Liver (tissue), 9 donors: ENCODE results near the gene CCDC187. TPM values are rescaled to one million over a fixed set of nuclear protein-coding genes. Genes with fewer than 3 reads are reported as not detected.

ENCODE experiments used
- DNase-seq: peaks from one replicate; pipeline ENCODE4 v3.0.0-alpha.2; 2017; ENCODE audit warnings: low spot score
- H3K27ac ChIP-seq, 2 donors: one replicate each; pipeline ENCODE4 v1.7.0; 2013; ENCODE audit warnings: inconsistent platforms in 2 of 2, low read length in 2 of 2, control low read depth in 1 of 2, low read depth in 1 of 2, mild to moderate bottlenecking in 1 of 2
- H3K27me3 ChIP-seq, 4 donors: one replicate each; pipeline versions ENCODE4 v1.6.1 to v1.7.0; 2013; ENCODE audit warnings: low read length in 3 of 4, inconsistent platforms in 1 of 4, mild to moderate bottlenecking in 1 of 4, moderate library complexity in 1 of 4; ENCODE audit not compliant: control insufficient read depth in 4 of 4, insufficient read depth in 4 of 4
- H3K36me3 ChIP-seq, 4 donors: one replicate each; pipeline versions ENCODE4 v1.6.1 to v1.7.0; 2013; ENCODE audit warnings: low read length in 3 of 4, mild to moderate bottlenecking in 3 of 4, low read depth in 1 of 4, moderate library complexity in 1 of 4; ENCODE audit not compliant: control insufficient read depth in 4 of 4, insufficient read depth in 3 of 4
- H3K4me1 ChIP-seq, 4 donors: one replicate each; pipeline versions ENCODE4 v1.6.1 to v1.7.0; 2013; ENCODE audit warnings: low read length in 3 of 4, mild to moderate bottlenecking in 3 of 4, moderate library complexity in 1 of 4; ENCODE audit not compliant: control insufficient read depth in 4 of 4, insufficient read depth in 4 of 4
- H3K4me3 ChIP-seq, 3 donors: one replicate each; pipeline versions ENCODE4 v1.6.1 to v1.7.0; 2013; ENCODE audit warnings: low read length in 3 of 3, control low read depth in 1 of 3, low read depth in 1 of 3, mild to moderate bottlenecking in 1 of 3
- H3K9ac ChIP-seq, 2 donors: one replicate each; pipeline ENCODE4 v1.7.0; 2013; ENCODE audit warnings: low read length in 2 of 2, mild to moderate bottlenecking in 2 of 2, moderate library complexity in 2 of 2, control low read depth in 1 of 2, low read depth in 1 of 2
- H3K9me3 ChIP-seq, 4 donors: one replicate each; pipeline versions ENCODE4 v1.6.1 to v1.7.0; 2013; ENCODE audit warnings: low read length in 3 of 4; ENCODE audit not compliant: control insufficient read depth in 4 of 4
- EGR1 ChIP-seq, 2 donors: IDR thresholded peaks; 2 replicates each; pipeline ENCODE4 v1.6.1; 2016 to 2018; ENCODE audit warnings: antibody characterized with exemption in 2 of 2, low read depth in 2 of 2
- FOXA1 ChIP-seq: IDR thresholded peaks from 2 replicates; pipeline ENCODE4 v1.6.1; 2016; ENCODE audit warnings: antibody characterized with exemption
- FOXA2 ChIP-seq: IDR thresholded peaks from 2 replicates; pipeline ENCODE4 v1.6.1; 2016; ENCODE audit warnings: antibody characterized with exemption
- GABPA ChIP-seq, 2 donors: IDR thresholded peaks in 1 of 2; conservative IDR thresholded peaks in 1 of 2; 2 replicates each; pipeline ENCODE4 v1.6.1; 2016; ENCODE audit warnings: antibody characterized with exemption in 2 of 2, mild to moderate bottlenecking in 1 of 2, moderate library complexity in 1 of 2
- HNF4A ChIP-seq, 2 donors: conservative IDR thresholded peaks; 2 replicates each; pipeline ENCODE4 v1.6.1; 2016; ENCODE audit warnings: antibody characterized with exemption in 2 of 2, mild to moderate bottlenecking in 2 of 2
- JUND ChIP-seq, 2 donors: IDR thresholded peaks; 2 replicates each; pipeline ENCODE4 v1.6.1; 2016; ENCODE audit warnings: antibody characterized with exemption in 2 of 2
- RAD21 ChIP-seq, 2 donors: IDR thresholded peaks; 2 replicates each; pipeline ENCODE4 v1.6.1; 2016; ENCODE audit warnings: antibody characterized with exemption in 2 of 2, mild to moderate bottlenecking in 2 of 2
- RXRA ChIP-seq, 2 donors: IDR thresholded peaks; 2 replicates each; pipeline ENCODE4 v1.6.1; 2017 to 2018; ENCODE audit warnings: antibody characterized with exemption in 2 of 2, mild to moderate bottlenecking in 1 of 2
- SP1 ChIP-seq: IDR thresholded peaks from 2 replicates; pipeline ENCODE4 v1.6.1; 2018; ENCODE audit warnings: antibody characterized with exemption, mild to moderate bottlenecking
- TAF1 ChIP-seq: conservative IDR thresholded peaks from 2 replicates; pipeline ENCODE4 v1.6.1; 2016; ENCODE audit warnings: antibody characterized with exemption, mild to moderate bottlenecking
- WGBS: extraction: QIAGEN DNeasy Blood & Tissue Kit; methylation state at CpG from one replicate; pipeline ENCODE4 v1.1.7; 2013; 5-methylcytosine and 5-hydroxymethylcytosine counted together
- polyA plus RNA-seq, 2 donors: library from polyadenylated mRNA; stranded (reverse) in 1 of 2; unstranded in 1 of 2; fragments of 200-250 nt in 1 of 2; fragments of >200 nt in 1 of 2; fragmentation: Nextera tagmentation in 1 of 2; extraction: Ambion mirVana in 1 of 2; gene quantifications; one replicate each; pipeline versions ENCODE4 v1.2.1 to v1.2.3, GENCODE V29; 2013 to 2015
- total RNA-seq, 2 donors: library from RNA; depleted of rRNA; stranded (reverse); fragments of >200 nt; gene quantifications; one replicate each; pipeline ENCODE4 v1.2.3, GENCODE V29; 2014
- TF ChIP-seq, protein P1 (sequence below): IDR thresholded peaks from 2 replicates; pipeline ENCODE4 v1.6.1; 2016; ENCODE audit warnings: antibody characterized with exemption
- TF ChIP-seq, protein P2 (sequence below): IDR thresholded peaks from 2 replicates; pipeline ENCODE4 v1.6.1; 2016; ENCODE audit warnings: antibody characterized with exemption, mild to moderate bottlenecking
- TF ChIP-seq, protein P3 (sequence below): IDR thresholded peaks from 2 replicates; pipeline ENCODE4 v1.6.1; 2016; ENCODE audit warnings: antibody characterized with exemption
- donor health status: healthy.
- donor health status: healthy.
- donor health status: healthy.
- donor health status: healthy.
- donor health status: healthy.

CCDC187 gene
- total and polyA plus RNA-seq, 4 donors: 0.05 TPM; not detected in 3

DNA sequence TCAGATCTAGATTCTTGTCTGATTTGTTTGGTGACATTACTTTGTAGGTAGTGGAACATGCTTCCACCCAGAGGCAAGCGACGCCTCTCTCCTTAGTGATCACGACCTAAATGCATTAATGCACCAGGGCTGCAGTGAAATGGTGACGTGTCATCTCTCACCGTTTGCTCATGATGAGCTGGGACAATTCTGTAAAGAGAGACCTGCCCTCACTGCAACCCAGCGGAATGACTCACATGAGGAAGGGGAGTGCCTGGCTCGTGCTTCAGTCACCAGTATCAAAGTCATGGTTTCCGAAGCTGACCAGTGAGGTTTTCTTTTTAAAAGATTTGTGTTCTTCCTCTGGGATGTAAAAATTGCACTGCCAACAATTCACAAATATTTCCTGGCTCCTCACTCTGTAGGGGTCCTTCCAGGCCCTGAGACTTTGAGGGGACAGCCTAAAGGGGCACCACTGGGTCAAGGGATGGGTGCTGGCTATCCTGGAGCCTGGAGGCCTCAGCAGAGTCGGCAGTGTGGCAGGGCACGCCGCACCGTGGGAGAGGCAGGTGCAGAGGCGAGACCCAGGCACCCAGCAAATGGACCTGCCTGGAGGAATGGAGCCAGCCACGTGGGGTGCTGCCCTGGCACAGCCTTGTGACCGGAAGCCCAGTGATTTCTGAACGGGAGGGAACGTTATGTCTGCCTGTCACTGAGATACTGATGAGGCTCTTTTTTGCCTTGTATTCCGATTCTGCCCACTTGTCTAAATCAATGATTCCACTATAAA lies 75.6 kb downstream of the CCDC187 start:
- WGBS: 89% methylated on average over 18 of the region's 18 CpGs
- peaks cover 0 to 5% (median 3%) of the 10 kb centered on the region in 4 donors for H3K36me3 ChIP-seq
- H3K27me3 ChIP-seq: no peaks in the 10 kb centered on the region
- TF ChIP-seq, protein P1, sequence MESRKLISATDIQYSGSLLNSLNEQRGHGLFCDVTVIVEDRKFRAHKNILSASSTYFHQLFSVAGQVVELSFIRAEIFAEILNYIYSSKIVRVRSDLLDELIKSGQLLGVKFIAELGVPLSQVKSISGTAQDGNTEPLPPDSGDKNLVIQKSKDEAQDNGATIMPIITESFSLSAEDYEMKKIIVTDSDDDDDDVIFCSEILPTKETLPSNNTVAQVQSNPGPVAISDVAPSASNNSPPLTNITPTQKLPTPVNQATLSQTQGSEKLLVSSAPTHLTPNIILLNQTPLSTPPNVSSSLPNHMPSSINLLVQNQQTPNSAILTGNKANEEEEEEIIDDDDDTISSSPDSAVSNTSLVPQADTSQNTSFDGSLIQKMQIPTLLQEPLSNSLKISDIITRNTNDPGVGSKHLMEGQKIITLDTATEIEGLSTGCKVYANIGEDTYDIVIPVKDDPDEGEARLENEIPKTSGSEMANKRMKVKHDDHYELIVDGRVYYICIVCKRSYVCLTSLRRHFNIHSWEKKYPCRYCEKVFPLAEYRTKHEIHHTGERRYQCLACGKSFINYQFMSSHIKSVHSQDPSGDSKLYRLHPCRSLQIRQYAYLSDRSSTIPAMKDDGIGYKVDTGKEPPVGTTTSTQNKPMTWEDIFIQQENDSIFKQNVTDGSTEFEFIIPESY: no peak
- TF ChIP-seq EGR1 (IDR thresholded peaks at IDR 0.05; ENCODE audit: low read depth in 2 of 2): no peak
- TF ChIP-seq FOXA2: no peak
- TF ChIP-seq FOXA1: no peak
- TF ChIP-seq GABPA (IDR thresholded peaks at IDR 0.05 in 1 of 2, conservative IDR thresholded peaks at IDR 0.05 in 1 of 2): no peak
- TF ChIP-seq, protein P2, sequence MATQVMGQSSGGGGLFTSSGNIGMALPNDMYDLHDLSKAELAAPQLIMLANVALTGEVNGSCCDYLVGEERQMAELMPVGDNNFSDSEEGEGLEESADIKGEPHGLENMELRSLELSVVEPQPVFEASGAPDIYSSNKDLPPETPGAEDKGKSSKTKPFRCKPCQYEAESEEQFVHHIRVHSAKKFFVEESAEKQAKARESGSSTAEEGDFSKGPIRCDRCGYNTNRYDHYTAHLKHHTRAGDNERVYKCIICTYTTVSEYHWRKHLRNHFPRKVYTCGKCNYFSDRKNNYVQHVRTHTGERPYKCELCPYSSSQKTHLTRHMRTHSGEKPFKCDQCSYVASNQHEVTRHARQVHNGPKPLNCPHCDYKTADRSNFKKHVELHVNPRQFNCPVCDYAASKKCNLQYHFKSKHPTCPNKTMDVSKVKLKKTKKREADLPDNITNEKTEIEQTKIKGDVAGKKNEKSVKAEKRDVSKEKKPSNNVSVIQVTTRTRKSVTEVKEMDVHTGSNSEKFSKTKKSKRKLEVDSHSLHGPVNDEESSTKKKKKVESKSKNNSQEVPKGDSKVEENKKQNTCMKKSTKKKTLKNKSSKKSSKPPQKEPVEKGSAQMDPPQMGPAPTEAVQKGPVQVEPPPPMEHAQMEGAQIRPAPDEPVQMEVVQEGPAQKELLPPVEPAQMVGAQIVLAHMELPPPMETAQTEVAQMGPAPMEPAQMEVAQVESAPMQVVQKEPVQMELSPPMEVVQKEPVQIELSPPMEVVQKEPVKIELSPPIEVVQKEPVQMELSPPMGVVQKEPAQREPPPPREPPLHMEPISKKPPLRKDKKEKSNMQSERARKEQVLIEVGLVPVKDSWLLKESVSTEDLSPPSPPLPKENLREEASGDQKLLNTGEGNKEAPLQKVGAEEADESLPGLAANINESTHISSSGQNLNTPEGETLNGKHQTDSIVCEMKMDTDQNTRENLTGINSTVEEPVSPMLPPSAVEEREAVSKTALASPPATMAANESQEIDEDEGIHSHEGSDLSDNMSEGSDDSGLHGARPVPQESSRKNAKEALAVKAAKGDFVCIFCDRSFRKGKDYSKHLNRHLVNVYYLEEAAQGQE: no peak
- TF ChIP-seq RAD21 (IDR thresholded peaks at IDR 0.05): no peak
- TF ChIP-seq JUND (IDR thresholded peaks at IDR 0.05): no peak
- TF ChIP-seq, protein P3, sequence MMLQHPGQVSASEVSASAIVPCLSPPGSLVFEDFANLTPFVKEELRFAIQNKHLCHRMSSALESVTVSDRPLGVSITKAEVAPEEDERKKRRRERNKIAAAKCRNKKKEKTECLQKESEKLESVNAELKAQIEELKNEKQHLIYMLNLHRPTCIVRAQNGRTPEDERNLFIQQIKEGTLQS: no peak
- no peak overlapping the region for H3K27ac ChIP-seq
- H3K9me3 ChIP-seq: no peaks in the 10 kb centered on the region
- peaks cover 8 to 20% (median 11%) of the 10 kb centered on the region in 4 donors for H3K4me1 ChIP-seq
- no peak overlapping the region for H3K9ac ChIP-seq
- no peak for DNase-seq
- no peak overlapping the region for H3K4me3 ChIP-seq

DNA sequence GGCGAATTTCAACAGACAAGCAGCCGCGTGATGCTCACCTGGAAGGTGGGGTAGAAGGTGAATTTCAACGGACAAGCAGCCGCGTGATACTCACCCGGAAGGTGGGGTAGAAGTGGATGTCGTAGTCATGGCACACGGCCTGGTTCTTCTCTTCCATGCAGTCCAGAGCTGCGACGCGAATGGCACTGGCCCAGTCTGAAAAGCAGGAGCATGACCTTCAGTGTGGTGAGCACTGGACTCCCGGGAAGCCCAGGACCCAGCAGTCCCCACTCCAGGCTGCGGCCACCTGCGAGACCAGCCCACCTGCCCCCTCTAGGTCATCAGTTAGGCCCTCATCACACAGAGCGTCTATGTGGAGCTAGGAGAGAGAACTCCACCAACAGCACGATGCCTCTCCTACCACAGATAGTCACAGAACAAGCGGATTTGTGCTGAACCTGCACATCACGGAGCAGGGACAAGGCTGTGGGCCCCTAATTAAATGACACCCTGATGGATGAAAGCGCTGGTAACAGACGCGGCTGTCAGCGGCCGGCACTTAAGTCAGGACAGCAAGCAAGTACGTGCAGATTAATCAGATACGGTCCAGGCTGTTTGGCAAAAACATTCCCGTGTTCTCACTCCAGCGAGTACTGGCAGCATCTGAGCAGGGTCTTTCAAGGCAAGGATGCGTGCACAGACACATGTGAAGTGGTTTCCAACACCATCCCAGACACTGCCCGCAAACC lies 77.0 kb downstream of the CCDC187 start:
- DNase-seq: no peak
- H3K36me3 ChIP-seq: peaks cover 0 to 10% (median 4%) of the 10 kb centered on the region in 4 donors
- TF ChIP-seq RXRA (IDR thresholded peaks at IDR 0.05) (no peak), SP1 (no peak), FOXA2 (no peak), TAF1 (no peak), RAD21 (IDR thresholded peaks at IDR 0.05) (no peak), FOXA1 (no peak), HNF4A (conservative IDR thresholded peaks at IDR 0.05) (no peak)
- TF ChIP-seq, protein P3: no peak
- TF ChIP-seq, protein P2: no peak
- no peak overlapping the region for H3K27ac ChIP-seq
- no peak overlapping the region for H3K9ac ChIP-seq
- peaks cover 8 to 14% (median 11%) of the 10 kb centered on the region in 4 donors for H3K4me1 ChIP-seq
- WGBS: 95% methylated on average over 30 of the region's 30 CpGs
- H3K9me3 ChIP-seq: no peaks in the 10 kb centered on the region
- no peak overlapping the region for H3K4me3 ChIP-seq
- no peaks in the 10 kb centered on the region for H3K27me3 ChIP-seq
